Neural cell (in vitro differentiated cells): Measurements from ENCODE around the gene OR51L1. TPM values are rescaled to one million over a fixed set of nuclear protein-coding genes. Genes with fewer than 3 reads are reported as not detected.

Experiments
- H2AFZ ChIP-seq: fragments of 200-600, 300-800 bp; sonication (generic), shearing (Covaris generic); 2 replicates; pipeline ENCODE4 v1.6.0; 2014; ENCODE audit warnings: low read depth, mild to moderate bottlenecking, antibody characterized with exemption, low read length, moderate library complexity
- H3F3A ChIP-seq: fragments of 200-600 bp; shearing (Covaris generic); 2 replicates; pipeline ENCODE4 v1.6.1; 2016; ENCODE audit warnings: mild to moderate bottlenecking, moderate library complexity, mixed read lengths, antibody characterized with exemption, low read length; ENCODE audit not compliant: insufficient read depth, poor library complexity, severe bottlenecking
- H3K27ac ChIP-seq: fragments of 200-600, 300-800 bp; sonication (generic), shearing (Covaris generic); 2 replicates; pipeline ENCODE4 v1.5.1; 2014; ENCODE audit warnings: mild to moderate bottlenecking, low read length, moderate library complexity
- H3K27me3 ChIP-seq: fragments of 300-800, 200-600 bp; sonication (generic), shearing (Covaris generic); 2 replicates; pipeline ENCODE4 v1.6.0; 2014; ENCODE audit warnings: mild to moderate bottlenecking, low read depth, low read length, moderate library complexity; ENCODE audit not compliant: insufficient read depth
- H3K36me3 ChIP-seq: fragments of 300-800, 200-600 bp; sonication (generic), shearing (Covaris generic); 2 replicates; pipeline ENCODE4 v1.5.1; 2014; ENCODE audit warnings: mild to moderate bottlenecking, antibody characterized with exemption, low read length, moderate library complexity; ENCODE audit not compliant: insufficient read depth
- H3K4me2 ChIP-seq: fragments of 300-800, 200-600 bp; sonication (generic), shearing (Covaris generic); 2 replicates; pipeline ENCODE4 v1.6.0; 2014; ENCODE audit warnings: mild to moderate bottlenecking, low read length
- H3K4me3 ChIP-seq: fragments of 300-800, 200-600 bp; sonication (generic), shearing (Covaris generic); 2 replicates; pipeline ENCODE4 v1.5.1; 2014; ENCODE audit warnings: mild to moderate bottlenecking, low read length, moderate library complexity
- H3K79me2 ChIP-seq: fragments of 200-600 bp; shearing (Covaris generic); replicated peaks from 2 replicates; pipeline ENCODE4 v1.6.0; 2014; ENCODE audit warnings: mild to moderate bottlenecking, low read length, moderate library complexity; ENCODE audit not compliant: insufficient read depth
- H3K9ac ChIP-seq: fragments of 300-800, 200-600 bp; sonication (generic), shearing (Covaris generic); 2 replicates; pipeline ENCODE4 v1.6.1; 2016; ENCODE audit warnings: mild to moderate bottlenecking, low read length, mixed read lengths
- H3K9me2 ChIP-seq: fragments of 200-600 bp; shearing (Covaris generic); 2 replicates; pipeline ENCODE4 v1.6.1; 2016; ENCODE audit warnings: mild to moderate bottlenecking, low read length, mixed read lengths; ENCODE audit not compliant: insufficient read depth
- H3K9me3 ChIP-seq: fragments of 200-600, 300-800 bp; sonication (generic), shearing (Covaris generic); 2 replicates; pipeline ENCODE4 v1.6.1; 2016; ENCODE audit warnings: mild to moderate bottlenecking, mixed run types, low read length, moderate library complexity, mixed read lengths
- H4K20me1 ChIP-seq: fragments of 200-600 bp; shearing (Covaris generic); 2 replicates; pipeline ENCODE4 v1.6.1; 2016; ENCODE audit warnings: mild to moderate bottlenecking, mixed run types; ENCODE audit not compliant: insufficient read depth
- CTCF ChIP-seq: fragments of 450-650 bp; IDR thresholded peaks from 2 replicates; pipeline ENCODE4 v1.5.1; 2014; ENCODE audit warnings: antibody characterized with exemption, mild to moderate bottlenecking, moderate library complexity; ENCODE audit not compliant: poor library complexity, severe bottlenecking
- EP300 ChIP-seq: fragments of 450-650 bp; conservative IDR thresholded peaks from 2 replicates; pipeline ENCODE4 v1.6.1; 2014; ENCODE audit warnings: antibody characterized with exemption, mild to moderate bottlenecking, moderate library complexity; ENCODE audit not compliant: poor library complexity, severe bottlenecking
- EZH2 ChIP-seq: fragments of 200-600, 300-800 bp; shearing (Covaris generic), sonication (generic); IDR thresholded peaks from 2 replicates; pipeline ENCODE4 v1.6.1; 2014; ENCODE audit warnings: antibody characterized with exemption, low read length, borderline replicate concordance, mild to moderate bottlenecking; ENCODE audit not compliant: insufficient read depth, poor library complexity, severe bottlenecking
- MXI1 ChIP-seq: fragments of 450-650 bp; conservative IDR thresholded peaks from 2 replicates; pipeline ENCODE4 v1.6.1; 2014; ENCODE audit warnings: antibody characterized with exemption, mild to moderate bottlenecking; ENCODE audit not compliant: poor library complexity, severe bottlenecking
- POLR2AphosphoS5 ChIP-seq: IDR thresholded peaks from 2 replicates; pipeline ENCODE4 v1.6.1; 2012
- RAD21 ChIP-seq: fragments of 450-650 bp; conservative IDR thresholded peaks from 2 replicates; pipeline ENCODE4 v1.6.1; 2014; ENCODE audit warnings: antibody characterized with exemption, mild to moderate bottlenecking, moderate library complexity
- REST ChIP-seq: IDR thresholded peaks from 2 replicates; pipeline ENCODE4 v1.6.1; 2012; ENCODE audit warnings: borderline replicate concordance
- SMC3 ChIP-seq: fragments of 450-650 bp; conservative IDR thresholded peaks from 2 replicates; pipeline ENCODE4 v1.6.1; 2014; ENCODE audit warnings: antibody characterized with exemption, mild to moderate bottlenecking, moderate library complexity; ENCODE audit not compliant: poor library complexity
- TAF1 ChIP-seq: IDR thresholded peaks from 2 replicates; pipeline ENCODE4 v1.6.1; 2012; ENCODE audit warnings: low read depth
- polyA plus RNA-seq: library from polyadenylated mRNA; depleted of rRNA; stranded (reverse); fragments of >200 nt; gene quantifications from 2 replicates; pipeline ENCODE4 v1.2.3, GENCODE V29; 2014

OR51L1 gene
- polyA plus RNA-seq, 1 donor from 2014 or later = not detected

GRCh38 chr11:5043380-5043779 lies 48.7 kb downstream of the OR51L1 start:
- Histone ChIP-seq H3K36me3 (no peaks in the 10 kb centered on the region), H3K9me2 (no peaks in the 10 kb centered on the region), H3K4me2 (no peak overlapping the region), H4K20me1 (no peaks in the 10 kb centered on the region), H3F3A (no peaks in the 10 kb centered on the region), H3K4me3 (no peak overlapping the region), H3K9me3 (no peaks in the 10 kb centered on the region), H3K27me3 (no peaks in the 10 kb centered on the region), H3K9ac (no peak overlapping the region), H3K79me2 (no peaks in the 10 kb centered on the region), H3K27ac (no peak overlapping the region), H2AFZ (no peak overlapping the region)
- TF ChIP-seq RAD21 (no peak), POLR2AphosphoS5 (no peak), EZH2 (no peak), SMC3 (no peak)

GRCh38 chr11:5046226-5046625 lies 51.6 kb downstream of the OR51L1 start, which contains the start of gene OR52J3:
OR52J3 (plus strand) TSS chr11:5046526; CDS start chr11:5046526, 0 bp downstream.
- Histone ChIP-seq H3K9me2 (no peaks in the 10 kb centered on the region), H4K20me1 (no peaks in the 10 kb centered on the region), H3K4me2 (no peak within 1 kb of the TSS), H3K9me3 (no peaks in the 10 kb centered on the region), H3K9ac (no peak within 1 kb of the TSS), H3K36me3 (no peaks in the 10 kb centered on the region), H3K27me3 (no peaks in the 10 kb centered on the region), H3K4me3 (no peak within 1 kb of the TSS), H2AFZ (no peak within 1 kb of the TSS), H3K27ac (no peak within 1 kb of the TSS), H3F3A (no peaks in the 10 kb centered on the region), H3K79me2 (no peaks in the 10 kb centered on the region)
- TF ChIP-seq RAD21 = no peak

- Histone ChIP-seq H3F3A (no peaks in the 10 kb centered on the region), H4K20me1 (no peaks in the 10 kb centered on the region), H3K9ac (no peak overlapping the region), H3K27ac (no peak overlapping the region), H3K36me3 (no peaks in the 10 kb centered on the region), H2AFZ (no peak overlapping the region), H3K79me2 (no peaks in the 10 kb centered on the region), H3K9me3 (no peaks in the 10 kb centered on the region), H3K4me3 (no peak overlapping the region), H3K27me3 (no peaks in the 10 kb centered on the region), H3K9me2 (no peaks in the 10 kb centered on the region), H3K4me2 (no peak overlapping the region)
- no peak for TF ChIP-seq SMC3
- no peak for TF ChIP-seq REST
- no peak for TF ChIP-seq MXI1
- TF ChIP-seq CTCF = no peak
- no peak for TF ChIP-seq RAD21
- TF ChIP-seq POLR2AphosphoS5 = no peak
- TF ChIP-seq EZH2 = no peak
- no peak for TF ChIP-seq TAF1
- TF ChIP-seq EP300 = no peak
Measured at GRCh38 chr11:5046754-5047330, 52.2 kb downstream of the OR51L1 start.
